Measurements from ENCODE around the gene WDR43. TPM values are rescaled to one million over a fixed set of nuclear protein-coding genes. Genes with fewer than 3 reads are reported as not detected.

Gene WDR43
- total and polyA plus RNA-seq, 8 donors = 9.7 to 73.2 (median 18.6) TPM

DNA sequence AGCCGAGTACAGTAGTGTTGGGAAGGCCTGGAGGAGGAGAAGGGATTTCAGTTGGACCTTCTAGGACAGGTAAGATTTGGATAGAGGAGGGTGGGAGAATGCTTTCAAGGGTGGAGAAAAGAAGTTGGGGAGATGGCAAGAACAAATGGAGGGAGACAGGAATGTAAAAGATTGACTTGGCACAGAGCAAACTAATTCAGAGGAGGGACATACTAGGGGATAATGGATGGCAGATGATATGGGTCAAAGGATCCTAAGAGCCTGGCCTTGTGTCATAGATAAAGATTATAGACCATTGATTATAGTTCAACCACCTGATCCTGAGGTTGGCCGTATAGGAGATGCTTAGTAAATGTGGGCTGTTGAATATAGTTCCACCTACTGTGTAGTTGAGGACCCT lies 12.4 kb downstream of the WDR43 start:
- WGBS, 5 donors = 93 to 98% (median 98%) methylated on average over 2 of the region's 2 CpGs
- Histone ChIP-seq H3K36me3 (peaks cover 28 to 90% (median 78%) of the 10 kb centered on the region in 4 donors), H3K9me3 (no peaks in the 10 kb centered on the region), H3K27ac (no peak overlapping the region), H3K4me3 (no peak overlapping the region), H3K4me1 (peaks cover 0 to 26% (median 16%) of the 10 kb centered on the region in 4 donors), H3K27me3 (no peaks in the 10 kb centered on the region)
- DNase-seq = no peak
- TF ChIP-seq POLR2A (IDR thresholded peaks at IDR 0.05) = no peak
- no peak for TF ChIP-seq EP300 (IDR thresholded peaks at IDR 0.05)
- no peak for TF ChIP-seq POLR2AphosphoS5 (IDR thresholded peaks at IDR 0.05)
- TF ChIP-seq, protein P1, sequence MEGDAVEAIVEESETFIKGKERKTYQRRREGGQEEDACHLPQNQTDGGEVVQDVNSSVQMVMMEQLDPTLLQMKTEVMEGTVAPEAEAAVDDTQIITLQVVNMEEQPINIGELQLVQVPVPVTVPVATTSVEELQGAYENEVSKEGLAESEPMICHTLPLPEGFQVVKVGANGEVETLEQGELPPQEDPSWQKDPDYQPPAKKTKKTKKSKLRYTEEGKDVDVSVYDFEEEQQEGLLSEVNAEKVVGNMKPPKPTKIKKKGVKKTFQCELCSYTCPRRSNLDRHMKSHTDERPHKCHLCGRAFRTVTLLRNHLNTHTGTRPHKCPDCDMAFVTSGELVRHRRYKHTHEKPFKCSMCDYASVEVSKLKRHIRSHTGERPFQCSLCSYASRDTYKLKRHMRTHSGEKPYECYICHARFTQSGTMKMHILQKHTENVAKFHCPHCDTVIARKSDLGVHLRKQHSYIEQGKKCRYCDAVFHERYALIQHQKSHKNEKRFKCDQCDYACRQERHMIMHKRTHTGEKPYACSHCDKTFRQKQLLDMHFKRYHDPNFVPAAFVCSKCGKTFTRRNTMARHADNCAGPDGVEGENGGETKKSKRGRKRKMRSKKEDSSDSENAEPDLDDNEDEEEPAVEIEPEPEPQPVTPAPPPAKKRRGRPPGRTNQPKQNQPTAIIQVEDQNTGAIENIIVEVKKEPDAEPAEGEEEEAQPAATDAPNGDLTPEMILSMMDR (IDR thresholded peaks at IDR 0.05) = no peak
- intact Hi-C loops (cut with DNase I; ENCODE audit: low total_unique reads) = no loop called here

DNA sequence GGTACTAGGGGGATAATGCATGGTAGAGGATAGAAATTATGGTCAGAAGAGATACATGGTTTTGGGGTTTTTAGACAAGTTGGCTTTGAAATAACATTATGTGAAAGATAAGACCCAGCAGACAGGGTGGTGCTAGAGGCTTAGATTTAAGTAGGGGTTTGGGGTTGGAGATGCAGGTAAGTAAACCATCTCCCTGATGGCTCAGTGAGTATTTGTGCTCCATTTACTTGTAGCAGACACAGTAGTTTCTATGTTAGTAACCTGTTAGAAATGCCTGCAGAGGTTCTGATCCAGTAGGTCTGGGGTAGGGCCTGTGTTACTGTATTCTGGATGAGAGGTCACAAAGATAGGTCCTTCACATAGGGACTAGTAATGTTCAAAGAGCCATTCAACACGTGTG lies 13.7 kb downstream of the WDR43 start:
- WGBS, 5 donors = 0 to 25% (median 15%) methylated on average over 1 of the region's 1 CpG
- Histone ChIP-seq H3K9me3 (no peaks in the 10 kb centered on the region), H3K36me3 (peaks cover 30 to 90% (median 79%) of the 10 kb centered on the region in 4 donors), H3K4me3 (no peak overlapping the region), H3K4me1 (peaks cover 0 to 26% (median 16%) of the 10 kb centered on the region in 4 donors), H3K27ac (no peak overlapping the region), H3K27me3 (no peaks in the 10 kb centered on the region)
- no peak for DNase-seq
- intact Hi-C loops (cut with DNase I; ENCODE audit: low total_unique reads) = no loop called here
- no peak for TF ChIP-seq EP300 (IDR thresholded peaks at IDR 0.05)

DNA sequence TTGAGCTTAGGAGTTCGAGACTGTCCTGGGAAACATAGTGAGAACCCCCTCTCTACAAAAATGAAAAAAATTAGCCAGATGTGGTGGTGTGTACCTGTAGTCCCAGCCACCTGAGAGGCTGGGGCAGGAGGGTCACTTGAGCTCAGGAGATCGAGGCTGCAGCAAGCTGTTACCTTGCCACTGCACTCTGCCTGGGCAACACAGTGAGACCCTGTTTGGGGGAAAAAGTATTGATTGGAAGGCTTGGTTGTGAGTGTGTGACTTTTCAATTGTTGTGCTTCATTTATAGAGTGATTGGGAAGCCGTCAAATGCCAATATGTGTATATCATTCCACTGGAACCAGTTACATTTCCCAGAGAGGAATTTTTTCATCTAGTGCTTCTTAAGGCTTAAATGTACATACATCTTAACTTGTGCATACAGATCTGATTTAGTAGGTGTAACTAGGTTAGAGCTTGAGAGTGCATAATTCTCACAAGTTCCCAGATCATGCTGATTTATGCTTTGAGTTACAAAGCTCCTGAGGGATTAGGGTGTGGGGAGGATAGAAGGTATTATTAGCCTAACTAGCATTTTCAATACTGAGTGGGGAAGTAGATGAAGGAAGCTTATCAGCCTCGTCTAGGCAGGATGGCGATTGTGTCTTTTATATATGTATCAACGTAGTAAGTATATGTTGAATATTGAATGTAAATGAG lies 15.3 kb downstream of the WDR43 start:
- peaks cover 0 to 13% (median 6%) of the 10 kb centered on the region in 4 donors for H3K4me1 ChIP-seq
- no peak overlapping the region for H3K27ac ChIP-seq
- DNase-seq = no peak
- H3K4me3 ChIP-seq = no peak overlapping the region
- TF ChIP-seq EP300 (IDR thresholded peaks at IDR 0.05) (no peak), POLR2AphosphoS5 (IDR thresholded peaks at IDR 0.05) (no peak), POLR2A (IDR thresholded peaks at IDR 0.05) (no peak)
- TF ChIP-seq, protein P1 (IDR thresholded peaks at IDR 0.05) = no peak
- H3K9me3 ChIP-seq = no peaks in the 10 kb centered on the region
- WGBS, 5 donors = 84 to 86% (median 85%) methylated on average over 6 of the region's 6 CpGs
- no peaks in the 10 kb centered on the region for H3K27me3 ChIP-seq
- intact Hi-C loops (cut with DNase I; ENCODE audit: low total_unique reads) = no loop called here
- peaks cover 39 to 94% (median 85%) of the 10 kb centered on the region in 4 donors for H3K36me3 ChIP-seq

DNA sequence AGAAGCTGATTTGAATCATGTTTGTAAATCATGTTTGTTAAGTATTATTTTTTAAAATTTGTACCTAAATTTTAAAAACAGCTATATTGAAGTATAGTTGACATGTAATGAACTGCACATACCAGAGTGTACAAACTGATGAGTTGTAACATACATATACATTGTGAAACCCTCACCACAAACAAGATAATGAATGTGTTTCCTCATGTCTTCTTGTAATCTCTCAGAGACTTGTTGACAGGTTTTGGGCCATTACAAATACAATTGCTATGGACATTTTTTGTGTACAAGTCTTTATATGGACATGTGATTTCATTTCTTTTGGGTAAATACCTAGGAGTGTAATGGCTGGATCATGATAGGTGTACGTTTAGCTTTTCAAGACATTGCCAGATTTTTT lies 21.5 kb downstream of the WDR43 start:
- H3K4me1 ChIP-seq = no peaks in the 10 kb centered on the region
- H3K27me3 ChIP-seq = no peaks in the 10 kb centered on the region
- 84 to 94% (median 87%) methylated on average over 1 of the region's 1 CpG for WGBS, 5 donors
- no peaks in the 10 kb centered on the region for H3K9me3 ChIP-seq
- H3K4me3 ChIP-seq = no peak overlapping the region
- peaks cover 26 to 94% (median 88%) of the 10 kb centered on the region in 4 donors for H3K36me3 ChIP-seq
- no peak for DNase-seq
- intact Hi-C loops (cut with DNase I; ENCODE audit: low total_unique reads) = no loop called here
- no peak overlapping the region for H3K27ac ChIP-seq
- no peak for TF ChIP-seq EP300 (IDR thresholded peaks at IDR 0.05)
- TF ChIP-seq, protein P1 (IDR thresholded peaks at IDR 0.05) = no peak

DNA sequence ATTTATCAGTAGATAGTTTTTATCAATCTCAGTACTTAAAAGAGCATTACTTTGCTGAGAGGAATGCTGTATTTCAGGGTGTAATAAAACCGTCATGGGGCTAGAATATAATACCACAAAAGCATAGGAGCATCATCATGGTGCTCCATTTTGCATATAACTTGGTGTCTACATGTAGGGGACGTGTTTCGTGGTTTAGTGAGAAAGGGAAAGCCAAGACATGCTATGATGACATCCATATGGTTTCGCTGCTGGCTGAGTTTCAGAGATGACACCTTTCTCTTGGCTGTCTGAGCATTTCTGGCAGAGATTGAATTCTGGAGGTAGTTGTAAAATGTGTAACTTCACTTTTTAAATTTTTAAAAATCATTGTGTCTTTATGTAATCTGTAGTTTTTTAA lies 32.4 kb downstream of the WDR43 start:
- TF ChIP-seq, protein P1 (IDR thresholded peaks at IDR 0.05) = no peak
- TF ChIP-seq POLR2AphosphoS5 (IDR thresholded peaks at IDR 0.05) = no peak
- no peak for TF ChIP-seq EP300 (IDR thresholded peaks at IDR 0.05)
- TF ChIP-seq POLR2A (IDR thresholded peaks at IDR 0.05) = no peak
- Histone ChIP-seq H3K9me3 (no peaks in the 10 kb centered on the region), H3K4me3 (no peak overlapping the region), H3K4me1 (no peaks in the 10 kb centered on the region), H3K27ac (no peak overlapping the region), H3K27me3 (no peaks in the 10 kb centered on the region), H3K36me3 (peaks cover 44 to 100% (median 100%) of the 10 kb centered on the region in 4 donors)
- 86 to 95% (median 91%) methylated on average over 4 of the region's 4 CpGs for WGBS, 5 donors
- DNase-seq = no peak
- intact Hi-C loops (cut with DNase I; ENCODE audit: low total_unique reads) = no loop called here

All from stomach (tissue), 9 donors.